Gastrocnemius medialis (tissue), 4 donors: Measurements from ENCODE around the gene NBPF15. TPM values are rescaled to one million over a fixed set of nuclear protein-coding genes. Genes with fewer than 3 reads are reported as not detected.
"Not testable (repeated sequence)": the region's sequence is repeated elsewhere in the genome, so short reads cannot be mapped to it uniquely, and the experiment has no call there.

ENCODE experiments used
- ATAC-seq, 2 donors: fragments of 150-250 bp; one replicate each; pipeline ENCODE4 v1.9.1; 2016
- DNase-seq, 2 donors: peaks; one replicate each; pipeline ENCODE4 v3.0.0-alpha.2; 2019
- H3K27ac ChIP-seq, 4 donors: fragments of 200-600 bp; sonication (generic); 1 replicate in 1 of 4; 2 replicates in 3 of 4; pipeline ENCODE4 v1.5.1; 2016 to 2018; ENCODE audit warnings: mild to moderate bottlenecking in 2 of 4, moderate library complexity in 1 of 4
- H3K27me3 ChIP-seq, 3 donors: fragments of 200-600 bp; sonication (generic) in 2 of 3; 1 replicate in 1 of 3; 2 replicates in 2 of 3; pipeline versions ENCODE4 v1.5.1 to v1.6.0; 2016 to 2019; ENCODE audit warnings: mild to moderate bottlenecking in 1 of 3, moderate library complexity in 1 of 3
- H3K36me3 ChIP-seq, 2 donors: fragments of 200-600 bp; sonication (generic) in 1 of 2; one replicate each; pipeline ENCODE4 v1.5.1; 2017 to 2018
- H3K4me1 ChIP-seq, 2 donors: fragments of 200-600 bp; sonication (generic) in 1 of 2; one replicate each; pipeline ENCODE4 v1.5.1; 2016 to 2017; ENCODE audit warnings: mild to moderate bottlenecking in 2 of 2
- H3K4me3 ChIP-seq, 4 donors: fragments of 200-600 bp; sonication (generic) in 3 of 4; 1 replicate in 1 of 4; 2 replicates in 3 of 4; pipeline ENCODE4 v1.5.1; 2016 to 2019; ENCODE audit warnings: mild to moderate bottlenecking in 2 of 4
- H3K9me3 ChIP-seq, 3 donors: fragments of 200-600 bp; sonication (generic) in 2 of 3; 1 replicate in 1 of 3; 2 replicates in 2 of 3; pipeline ENCODE4 v1.5.1; 2016 to 2019
- POLR2A ChIP-seq, 2 donors: fragments of 450-650 bp; IDR thresholded peaks; one replicate each; pipeline ENCODE4 v1.6.1; 2017; ENCODE audit warnings: antibody characterized with exemption in 2 of 2, mild to moderate bottlenecking in 2 of 2, moderate library complexity in 2 of 2
- in situ Hi-C, 4 donors: fragments of 200-750 bp; cut with MboI; loops; one replicate each; pipeline versions ENCODE4 v1.15.0 to v1.8.0; 2017; ENCODE audit warnings: low sequenced_read_pairs in 4 of 4
- intact Hi-C: fragments of 100-400 bp; cut with DNase I; formaldehyde crosslinking; loops from one replicate; pipeline ENCODE4 v1.15.1; 2023; ENCODE audit warnings: low total_unique reads
- total RNA-seq, 4 donors: library from RNA; depleted of rRNA; stranded (reverse); fragments of >200 nt; gene quantifications; one replicate each; pipeline versions ENCODE4 v1.1.0 to v1.2.3, GENCODE V29; 2016

The NBPF15 gene
- total RNA-seq = 1 to 10 TPM; 1.6 to 3.3 (median 2.7) TPM

DNA sequence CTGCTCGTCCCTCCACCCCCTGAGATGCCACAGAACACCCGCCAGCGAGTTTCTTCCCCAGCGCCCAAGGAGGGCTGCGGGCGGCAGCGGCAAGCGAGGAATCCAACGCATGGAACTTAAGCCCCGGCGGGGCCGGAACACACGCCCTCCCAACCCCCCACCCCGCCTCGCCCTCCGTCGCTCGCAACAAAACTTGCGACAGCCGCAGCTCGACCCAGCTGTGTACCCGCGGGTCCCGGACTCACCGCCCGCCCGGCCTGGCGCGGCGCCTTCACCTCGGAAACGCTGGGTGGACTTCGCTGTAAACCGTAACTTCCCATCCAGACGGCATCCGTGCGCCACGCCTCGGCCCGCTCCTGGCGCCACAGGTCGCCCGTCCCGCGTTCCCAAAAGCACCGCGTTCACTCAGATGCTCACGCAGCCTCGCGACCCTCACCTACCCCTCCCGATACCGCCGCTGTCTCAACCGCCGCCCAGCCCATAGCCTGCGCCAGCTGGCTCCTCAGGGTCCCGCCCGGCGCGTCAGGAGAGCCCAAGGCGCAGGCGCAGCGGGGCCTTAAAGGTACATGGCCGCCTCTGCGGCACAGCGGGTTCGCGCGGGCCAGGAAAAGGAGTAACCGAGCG lies at the start of gene NBPF15:
NBPF15 (minus strand) TSS at position 534 of the 624 bp plus-strand sequence. CDS start 21,666 bp downstream, outside the sequence.
- H3K36me3 ChIP-seq, in situ Hi-C loops, H3K4me1 ChIP-seq, intact Hi-C loops, H3K27me3 ChIP-seq, H3K9me3 ChIP-seq: not testable (repeated sequence)
- DNase-seq (peak; percentile 4 to 59), ATAC-seq (peak; percentile 68 to 88)
- Histone ChIP-seq H3K4me3 (peak within 1 kb of the TSS; percentile 62 to 83 (median 72)), H3K27ac (peak within 1 kb of the TSS; percentile 50 to 79 (median 64))
- peak; percentile 16 to 29 for TF ChIP-seq POLR2A (IDR thresholded peaks at IDR 0.05)

DNA sequence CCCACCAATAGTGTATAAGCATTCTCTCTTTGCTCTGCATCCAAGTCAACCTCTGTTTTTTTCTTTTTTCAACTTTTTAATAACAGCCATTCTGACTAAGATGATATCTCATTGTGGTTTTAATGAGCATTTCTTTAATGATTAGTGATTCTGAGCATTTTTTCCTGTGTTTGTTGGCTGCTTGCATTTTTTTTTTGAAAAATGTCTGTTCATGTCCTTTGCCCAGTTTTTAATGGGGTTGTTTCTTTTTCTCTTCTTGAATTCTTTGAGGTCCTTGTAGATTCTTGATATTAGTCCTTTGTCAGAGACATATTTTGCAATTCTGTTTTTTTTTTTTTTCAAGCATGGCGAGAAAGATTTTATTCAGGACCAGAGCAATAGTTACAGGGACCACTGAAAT lies 35.0 kb upstream of the NBPF15 start:
- in situ Hi-C loops, H3K4me1 ChIP-seq, ATAC-seq, H3K36me3 ChIP-seq, H3K27ac ChIP-seq, DNase-seq, H3K27me3 ChIP-seq, H3K9me3 ChIP-seq, H3K4me3 ChIP-seq, intact Hi-C loops: not testable (repeated sequence)

GRCh38 chr1:144494130-144494529 lies 32.7 kb upstream of the NBPF15 start:
- H3K27ac ChIP-seq, H3K9me3 ChIP-seq, DNase-seq, H3K27me3 ChIP-seq, in situ Hi-C loops, H3K4me1 ChIP-seq, ATAC-seq, H3K4me3 ChIP-seq, intact Hi-C loops, H3K36me3 ChIP-seq: not testable (repeated sequence)

DNA sequence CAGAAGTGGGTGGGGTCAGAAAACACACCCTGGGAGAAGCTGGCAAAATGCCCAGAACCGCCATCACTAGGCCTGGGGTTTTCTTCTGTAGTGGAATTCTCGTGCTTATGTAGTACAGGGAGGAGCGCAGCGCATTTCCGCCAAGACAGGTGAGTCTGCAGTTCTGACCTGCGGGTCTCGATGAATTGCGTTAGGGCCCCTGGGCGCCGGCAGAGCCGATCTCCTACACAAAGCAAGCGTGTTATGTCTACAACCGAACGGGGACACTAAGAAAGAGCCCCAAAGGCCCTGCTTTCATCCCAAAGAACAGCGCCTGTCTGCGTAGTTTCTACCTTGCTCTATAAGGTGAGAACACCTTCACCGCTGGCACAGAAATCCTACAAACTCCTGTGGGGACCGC lies 28.9 kb upstream of the NBPF15 start:
- H3K27ac ChIP-seq, H3K27me3 ChIP-seq, ATAC-seq, H3K36me3 ChIP-seq, DNase-seq, H3K9me3 ChIP-seq, in situ Hi-C loops, intact Hi-C loops, H3K4me1 ChIP-seq, H3K4me3 ChIP-seq: not testable (repeated sequence)

DNA sequence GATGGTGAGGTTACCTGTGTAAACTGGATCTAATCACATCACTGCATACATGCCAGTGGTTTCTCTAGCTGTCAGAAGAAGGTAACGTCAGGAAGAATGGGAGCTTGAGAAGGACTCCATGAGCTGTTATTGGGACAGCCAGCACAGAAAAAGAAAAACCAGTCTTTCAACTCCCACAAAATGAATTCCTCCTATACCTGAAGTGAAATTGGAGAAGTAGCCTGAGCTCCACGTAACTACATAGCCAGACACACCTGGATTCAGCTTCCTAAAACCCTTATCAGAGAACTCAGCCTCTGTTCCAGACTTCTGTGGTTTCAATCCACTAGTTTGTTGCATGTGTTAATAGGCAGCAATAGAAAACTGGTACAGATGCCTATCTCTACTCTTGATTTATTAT lies 25.5 kb upstream of the NBPF15 start:
- H3K36me3 ChIP-seq, DNase-seq, H3K9me3 ChIP-seq, H3K27me3 ChIP-seq, H3K4me3 ChIP-seq, ATAC-seq, H3K4me1 ChIP-seq, intact Hi-C loops, H3K27ac ChIP-seq, in situ Hi-C loops: not testable (repeated sequence)

DNA sequence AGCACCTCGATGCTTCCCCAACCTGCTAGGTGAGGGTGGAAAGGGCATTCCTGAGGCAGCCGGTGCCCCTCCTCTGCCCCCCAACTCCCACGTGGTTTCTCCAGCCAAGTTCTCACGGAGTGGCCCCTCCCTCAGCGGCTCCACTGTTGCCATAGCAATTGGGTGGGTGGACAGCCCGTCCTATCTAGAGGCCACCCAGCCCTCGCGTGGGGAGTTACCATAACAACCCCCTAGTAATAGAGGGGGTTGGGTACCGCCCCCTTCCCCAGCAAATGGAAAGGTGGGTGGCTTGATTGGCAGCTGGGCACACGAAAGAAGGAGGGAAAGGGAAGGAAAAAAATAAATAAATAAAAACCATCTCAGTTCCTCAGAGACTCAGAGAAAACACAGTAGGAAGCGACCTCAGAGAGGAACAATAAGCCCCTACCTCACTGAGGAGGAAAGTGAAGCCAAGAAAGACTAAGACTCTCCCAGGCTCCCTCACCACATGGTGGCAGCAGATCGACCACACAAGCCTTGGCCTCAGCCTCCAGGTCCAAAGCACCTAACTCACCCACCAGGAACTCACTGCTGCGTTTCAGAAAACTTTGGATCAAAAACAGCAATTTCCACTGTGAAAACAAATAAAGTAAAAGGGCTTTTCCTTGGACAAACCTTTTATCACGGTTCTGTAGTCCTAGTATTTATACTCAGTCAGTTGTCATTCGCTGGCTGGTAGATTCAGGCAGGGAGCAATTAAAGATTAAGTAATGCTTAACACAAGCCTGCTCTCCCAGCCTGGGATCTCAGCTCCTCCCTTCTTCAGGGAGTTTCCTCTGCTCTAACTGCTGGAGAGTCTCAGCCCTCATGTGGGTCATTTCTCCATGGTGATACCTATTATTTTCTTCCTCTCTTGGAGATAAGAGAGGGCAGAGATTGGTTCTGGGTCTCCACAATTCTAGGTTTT lies 23.9 kb upstream of the NBPF15 start:
- intact Hi-C loops = not testable (repeated sequence)

GRCh38 chr1:144473897-144474296 lies 12.4 kb upstream of the NBPF15 start:
- H3K27ac ChIP-seq, H3K27me3 ChIP-seq, H3K4me1 ChIP-seq, intact Hi-C loops, ATAC-seq, H3K4me3 ChIP-seq, in situ Hi-C loops, DNase-seq, H3K9me3 ChIP-seq, H3K36me3 ChIP-seq: not testable (repeated sequence)

More for the DNA sequence above, 23.9 kb upstream of the NBPF15 start:
- H3K4me1 ChIP-seq, in situ Hi-C loops, ATAC-seq, H3K27me3 ChIP-seq, H3K27ac ChIP-seq, DNase-seq, H3K9me3 ChIP-seq, H3K4me3 ChIP-seq, H3K36me3 ChIP-seq: not testable (repeated sequence)

DNA sequence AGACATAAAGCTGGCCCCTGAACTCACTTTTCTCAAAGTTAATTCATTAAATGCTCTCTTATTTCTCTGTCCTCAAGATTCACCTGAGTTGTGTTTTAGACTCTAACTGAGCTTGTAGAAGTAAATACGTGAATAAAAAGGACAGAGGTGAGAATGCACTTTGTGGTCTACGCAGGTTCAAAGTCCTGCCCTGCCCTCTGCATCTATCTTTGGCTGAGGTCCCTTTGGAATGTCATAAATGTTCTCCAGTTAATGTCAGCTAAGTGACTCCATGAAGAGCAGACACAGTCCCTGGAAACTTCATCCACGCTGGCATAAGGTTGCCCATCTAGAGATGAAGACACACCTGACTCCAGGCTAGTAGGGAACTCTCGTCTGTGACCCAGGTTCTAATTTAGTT lies 10.0 kb upstream of the NBPF15 start:
- ATAC-seq, H3K4me3 ChIP-seq, H3K9me3 ChIP-seq, H3K27ac ChIP-seq, H3K27me3 ChIP-seq, in situ Hi-C loops, H3K4me1 ChIP-seq, H3K36me3 ChIP-seq, intact Hi-C loops, DNase-seq: not testable (repeated sequence)

DNA sequence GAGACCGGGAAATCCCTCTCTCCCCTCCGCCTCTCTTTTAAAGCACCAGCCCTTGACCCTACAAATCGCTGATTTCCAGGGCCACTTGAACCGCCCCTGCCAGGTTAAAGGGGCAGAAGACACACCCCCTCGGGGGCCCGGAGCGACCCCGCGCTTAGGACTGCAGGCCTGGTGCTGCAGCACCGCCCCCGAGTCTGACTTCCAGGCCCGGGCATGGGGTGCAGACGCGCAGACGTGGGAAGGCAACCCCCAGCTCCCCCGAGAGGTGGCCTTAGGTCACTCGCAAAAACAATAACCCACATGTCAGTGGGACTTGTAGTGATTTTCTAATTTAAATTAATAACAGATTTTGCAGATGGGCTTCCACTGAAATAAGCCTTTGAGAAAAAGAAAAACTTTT lies 309 bp upstream of the NBPF15 start:
- H3K27me3 ChIP-seq, ATAC-seq, intact Hi-C loops, DNase-seq, H3K4me1 ChIP-seq, H3K27ac ChIP-seq, H3K36me3 ChIP-seq, H3K9me3 ChIP-seq, in situ Hi-C loops: not testable (repeated sequence)
- H3K4me3 ChIP-seq = peak overlapping the region in 2 of 4 donors; percentile 75 to 83

DNA sequence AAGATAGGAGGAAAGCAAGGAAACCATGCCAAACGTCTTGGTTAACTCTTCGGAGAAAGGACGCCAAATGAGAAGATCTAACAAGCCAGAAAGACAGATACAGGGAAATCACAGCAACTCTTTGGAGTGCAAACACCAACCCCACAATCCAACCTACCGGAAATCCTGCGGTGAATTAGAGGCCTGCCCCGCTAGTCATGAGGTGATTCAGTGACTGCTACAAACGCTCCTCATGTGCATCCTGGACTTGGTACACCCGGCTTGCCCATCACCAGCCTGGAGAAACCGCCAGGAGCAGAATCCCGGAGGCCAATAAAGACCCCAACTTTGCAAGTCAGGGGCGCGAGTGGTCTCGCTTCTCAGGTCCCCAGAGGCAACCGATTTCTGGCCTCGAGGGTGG lies 783 bp downstream of the NBPF15 start:
- intact Hi-C loops, in situ Hi-C loops, DNase-seq, H3K4me1 ChIP-seq, H3K27me3 ChIP-seq, H3K36me3 ChIP-seq, H3K9me3 ChIP-seq, ATAC-seq: not testable (repeated sequence)
- Histone ChIP-seq H3K4me3 (peak overlapping the region; percentile 62 to 83 (median 72)), H3K27ac (peak overlapping the region in 3 of 4 donors; percentile 57 to 79 (median 70))

- H3K27me3 ChIP-seq, intact Hi-C loops, DNase-seq, H3K9me3 ChIP-seq, H3K36me3 ChIP-seq, H3K4me1 ChIP-seq, H3K4me3 ChIP-seq, in situ Hi-C loops, ATAC-seq, H3K27ac ChIP-seq: not testable (repeated sequence)
These were observed 19.1 kb downstream of the NBPF15 start for GRCh38 chr1:144442402-144442801.
